IMR-90 (cell line): ENCODE data around the gene KRT80. TPM values are rescaled to one million over a fixed set of nuclear protein-coding genes. Genes with fewer than 3 reads are reported as not detected.

Source experiments
- ATAC-seq: fragments of 200-7000 bp; cut with Tn5 transposase; 2 replicates; pipeline ENCODE4 v1.9.1; 2020; ENCODE audit warnings: low read depth, mild to moderate bottlenecking, moderate library complexity
- BruUV-seq: library from RNA; stranded (reverse); fragments of 400-500 nt; replicated peaks from 2 replicates; lab custom pipeline; 2021; lab: Mats Ljungman, UMichigan
- CTCF ChIA-PET: fragments of 300-600 bp; formaldehyde crosslinking; extraction: SDS; loops from one replicate; lab custom pipeline; 2021; ENCODE audit warnings: antibody characterized with exemption; lab: Yijun Ruan, JAX
- POLR2A ChIA-PET: fragments of 300-600 bp; sonication (Branson Sonifier 250); formaldehyde crosslinking; loops from one replicate; lab custom pipeline; 2022; ENCODE audit warnings: antibody characterized with exemption; ENCODE audit not compliant: unreplicated experiment; lab: Charles Lee
- DNase-seq: peaks from one replicate; pipeline ENCODE4 v3.0.0; 2013
- H2AFZ ChIP-seq: replicated peaks from 2 replicates; pipeline ENCODE3; 2013; ENCODE audit warnings: low read length, mild to moderate bottlenecking; ENCODE audit not compliant: poor library complexity
- H2AK5ac ChIP-seq: 2 replicates; pipeline ENCODE4 v1.6.1; 2013; ENCODE audit warnings: low read depth, low read length, inconsistent platforms
- H2AK9ac ChIP-seq: replicated peaks from 2 replicates; pipeline ENCODE3; 2013; ENCODE audit warnings: mild to moderate bottlenecking, low read depth, low read length, moderate library complexity; ENCODE audit not compliant: poor library complexity
- H2BK120ac ChIP-seq: 2 replicates; pipeline ENCODE4 v1.6.1; 2013; ENCODE audit warnings: low read depth, low read length, inconsistent platforms
- H2BK15ac ChIP-seq: 3 replicates; pipeline ENCODE4 v1.6.1; 2013; ENCODE audit warnings: low read depth, low read length, inconsistent platforms
- H2BK20ac ChIP-seq: 2 replicates; pipeline ENCODE4 v1.6.1; 2013; ENCODE audit warnings: low read depth, mild to moderate bottlenecking, inconsistent platforms, low read length, moderate library complexity
- H2BK5ac ChIP-seq: 2 replicates; pipeline ENCODE4 v1.6.1; 2013; ENCODE audit warnings: mild to moderate bottlenecking, low read depth, low read length, inconsistent platforms; ENCODE audit not compliant: poor library complexity, severe bottlenecking
- H3K14ac ChIP-seq: replicated peaks from 2 replicates; pipeline ENCODE4 v1.6.1; 2013; ENCODE audit warnings: low read depth, low read length, inconsistent platforms
- H3K18ac ChIP-seq: 2 replicates; pipeline ENCODE4 v1.6.1; 2013; ENCODE audit warnings: low read depth, low read length, control low read depth
- H3K23ac ChIP-seq: 2 replicates; pipeline ENCODE4 v1.6.1; 2013; ENCODE audit warnings: low read depth, low read length, inconsistent platforms
- H3K27ac ChIP-seq: 2 replicates; pipeline ENCODE4 v1.5.1; 2013; ENCODE audit warnings: mild to moderate bottlenecking, control low read depth, low read length; ENCODE audit not compliant: insufficient read depth
- H3K27me3 ChIP-seq: 2 replicates; pipeline ENCODE4 v1.6.1; 2013; ENCODE audit warnings: low read length; ENCODE audit not compliant: control insufficient read depth, insufficient read depth
- H3K36me3 ChIP-seq: 2 replicates; pipeline ENCODE4 v1.6.1; 2013; ENCODE audit warnings: low read length, mixed read lengths; ENCODE audit not compliant: control insufficient read depth, insufficient read depth
- H3K4ac ChIP-seq: 2 replicates; pipeline ENCODE4 v1.6.1; 2013; ENCODE audit warnings: low read depth, low read length, inconsistent platforms
- H3K4me1 ChIP-seq: 2 replicates; pipeline ENCODE4 v1.6.1; 2013; ENCODE audit warnings: low read length, mixed read lengths; ENCODE audit not compliant: control insufficient read depth, insufficient read depth
- H3K4me2 ChIP-seq: 2 replicates; pipeline ENCODE4 v1.6.1; 2013; ENCODE audit warnings: low read depth, mild to moderate bottlenecking, control low read depth, low read length, moderate library complexity
- H3K4me3 ChIP-seq: 2 replicates; pipeline ENCODE4 v1.5.1; 2013; ENCODE audit warnings: low read depth, mild to moderate bottlenecking, control low read depth, low read length, moderate library complexity; ENCODE audit not compliant: insufficient read depth
- H3K56ac ChIP-seq: 2 replicates; pipeline ENCODE4 v1.6.1; 2013; ENCODE audit warnings: low read length, inconsistent platforms; ENCODE audit not compliant: insufficient read depth; ENCODE audit errors: extremely low read depth
- H3K79me1 ChIP-seq, 2 experiments: 2 replicates each; pipeline ENCODE4 v1.6.1; 2013; ENCODE audit warnings: low read length in 2 of 2, inconsistent platforms in 1 of 2, low read depth in 1 of 2
- H3K9ac ChIP-seq: 2 replicates; pipeline ENCODE4 v1.6.1; 2013; ENCODE audit warnings: low read depth, low read length, control low read depth
- H3K9me1 ChIP-seq: 2 replicates; pipeline ENCODE4 v1.6.1; 2013; ENCODE audit warnings: low read length, inconsistent platforms; ENCODE audit not compliant: insufficient read depth
- H3K9me3 ChIP-seq: 2 replicates; pipeline ENCODE4 v1.6.1; 2013; ENCODE audit warnings: low read length; ENCODE audit not compliant: control insufficient read depth, insufficient read depth
- H4K20me1 ChIP-seq: 2 replicates; pipeline ENCODE4 v1.6.1; 2013; ENCODE audit warnings: low read length, inconsistent platforms; ENCODE audit not compliant: insufficient read depth
- H4K5ac ChIP-seq: 2 replicates; pipeline ENCODE4 v1.6.1; 2013; ENCODE audit warnings: mild to moderate bottlenecking, low read depth, low read length, control low read depth
- H4K8ac ChIP-seq, 2 experiments: 2 replicates each; pipeline ENCODE4 v1.6.1; 2013; ENCODE audit warnings: low read depth in 2 of 2, low read length in 2 of 2, control low read depth in 1 of 2, inconsistent platforms in 1 of 2
- H4K91ac ChIP-seq: 2 replicates; pipeline ENCODE4 v1.6.1; 2013; ENCODE audit warnings: low read depth, low read length, inconsistent platforms; ENCODE audit not compliant: insufficient read depth
- BHLHE40 ChIP-seq: fragments of 150-350 bp; IDR thresholded peaks from 2 replicates; pipeline ENCODE4 v1.6.1; 2016; ENCODE audit warnings: mild to moderate bottlenecking, low read depth, low read length
- CEBPB ChIP-seq: IDR thresholded peaks from 2 replicates; pipeline ENCODE4 v1.6.1; 2012; ENCODE audit warnings: low read depth, low read length, improper control_type of control experiment
- CHD1 ChIP-seq: IDR thresholded peaks from 2 replicates; pipeline ENCODE4 v1.6.1; 2012; ENCODE audit warnings: low read depth, low read length, improper control_type of control experiment
- FOS ChIP-seq: fragments of 150-350 bp; IDR thresholded peaks from 2 replicates; pipeline ENCODE4 v1.6.1; 2016; ENCODE audit warnings: low read depth, low read length
- MAFK ChIP-seq: IDR thresholded peaks from 2 replicates; pipeline ENCODE4 v1.6.1; 2012; ENCODE audit warnings: low read depth, low read length, improper control_type of control experiment
- MAZ ChIP-seq: IDR thresholded peaks from 2 replicates; pipeline ENCODE4 v1.6.1; 2012; ENCODE audit warnings: low read depth, mild to moderate bottlenecking, low read length, improper control_type of control experiment, moderate library complexity, borderline replicate concordance
- MXI1 ChIP-seq: IDR thresholded peaks from 2 replicates; pipeline ENCODE4 v1.6.1; 2012; ENCODE audit warnings: low read depth, mild to moderate bottlenecking, low read length, moderate library complexity, borderline replicate concordance
- NFE2L2 ChIP-seq: fragments of 150-350 bp; IDR thresholded peaks from 2 replicates; pipeline ENCODE4 v1.6.1; 2016; ENCODE audit warnings: low read depth, mild to moderate bottlenecking, low read length
- POLR2A ChIP-seq: IDR thresholded peaks from 2 replicates; pipeline ENCODE4 v1.6.1; 2012; ENCODE audit warnings: mild to moderate bottlenecking, low read depth, low read length
- RAD21 ChIP-seq: IDR thresholded peaks from 2 replicates; pipeline ENCODE4 v1.6.1; 2012; ENCODE audit warnings: low read length, improper control_type of control experiment
- RCOR1 ChIP-seq: IDR thresholded peaks from 2 replicates; pipeline ENCODE4 v1.6.1; 2012; ENCODE audit warnings: mild to moderate bottlenecking, low read length, improper control_type of control experiment; ENCODE audit not compliant: insufficient replicate concordance
- RFX5 ChIP-seq: IDR thresholded peaks from 2 replicates; pipeline ENCODE4 v1.8.0; 2012; ENCODE audit warnings: low read depth, mild to moderate bottlenecking, low read length, moderate library complexity
- SMC3 ChIP-seq: fragments of 150-350 bp; IDR thresholded peaks from 2 replicates; pipeline ENCODE4 v1.6.1; 2016; ENCODE audit warnings: low read depth, mild to moderate bottlenecking, antibody characterized with exemption, low read length, moderate library complexity
- WGBS, 2 experiments: methylation state at CpG; one replicate each; pipeline versions ENCODE4 v1.1.5 to v1.1.7; 2013; ENCODE audit warnings: missing lambda C conversion rate in 2 of 2; ENCODE audit not compliant: insufficient read length in 1 of 2; ENCODE audit errors: extremely low coverage in 2 of 2; 5-methylcytosine and 5-hydroxymethylcytosine counted together
- dilution Hi-C: fragments of 300-500 bp; cut with HindIII; formaldehyde crosslinking; loops from one replicate; pipeline ENCODE4 v1.14.3; 2018; ENCODE audit warnings: low sequenced_read_pairs; ENCODE audit not compliant: unreplicated experiment
- in situ Hi-C: fragments of 300-500 bp; cut with MboI; formaldehyde crosslinking; loops from 3 replicates; pipeline ENCODE4 v1.14.3; 2019; ENCODE audit warnings: low sequenced_read_pairs, inconsistent platforms, mixed read lengths
- intact Hi-C: fragments of 100-400 bp; cut with micrococcal nuclease; formaldehyde crosslinking; loops from 2 replicates; pipeline ENCODE4 v1.10.0; 2022
- polyA plus RNA-seq, 3 experiments: library from polyadenylated mRNA; depleted of rRNA; stranded (reverse); fragments of >200 nt; gene quantifications; 2 replicates each; pipeline ENCODE4 v1.2.3, GENCODE V29; 2012; ENCODE audit warnings: low replicate concordance in 1 of 3
- total RNA-seq: library from RNA; depleted of rRNA; stranded (reverse); fragments of >200 nt; gene quantifications from 2 replicates; pipeline ENCODE4 v1.2.3, GENCODE V29; 2012
- TF ChIP-seq, protein P1 (sequence below): conservative IDR thresholded peaks from 2 replicates; pipeline ENCODE4 v1.5.1; 2012; ENCODE audit warnings: mild to moderate bottlenecking, low read depth, low read length, improper control_type of control experiment
- TF ChIP-seq, protein P2 (sequence below): fragments of 150-350 bp; IDR thresholded peaks from 2 replicates; pipeline ENCODE4 v1.6.1; 2017; ENCODE audit warnings: mild to moderate bottlenecking, antibody characterized with exemption, low read length, low read depth
- TF ChIP-seq, protein P3 (sequence below): fragments of 150-350 bp; IDR thresholded peaks from 2 replicates; pipeline ENCODE4 v1.6.1; 2016; ENCODE audit warnings: low read depth, mild to moderate bottlenecking, low read length, moderate library complexity, borderline replicate concordance

The KRT80 gene
- total and polyA plus RNA-seq, 2 of the 4 experiments (the other 2 are of a cell fraction), result 0.54 to 3.4 TPM

DNA sequence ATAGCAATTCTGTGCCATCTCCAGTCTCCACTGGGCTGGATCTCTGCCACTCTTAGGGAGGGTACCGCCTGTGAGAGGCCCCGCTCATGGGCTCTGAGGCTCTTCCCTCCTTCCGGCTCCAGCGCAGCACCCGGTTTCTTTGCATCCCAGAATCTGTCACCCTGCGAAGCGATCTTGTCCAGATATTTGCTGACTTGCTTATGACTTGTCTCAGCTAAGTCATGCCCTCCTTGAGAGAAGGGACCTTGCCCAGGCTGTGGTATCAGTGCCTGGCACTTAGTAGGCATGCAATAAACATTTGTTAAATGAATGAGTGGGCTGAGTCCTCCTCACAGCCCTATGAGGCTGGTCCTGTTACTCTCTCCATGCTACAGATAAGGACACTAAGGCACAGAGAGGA, 13.4 kb downstream of the KRT80 start:
- peak overlapping the region; percentile 49; the same call in 1 of the 2 replicates for H2BK20ac ChIP-seq
- peaks cover 21% of the 10 kb centered on the region for H3K9me1 ChIP-seq
- ATAC-seq (no peak), DNase-seq (no peak)
- 0 out of 2 replicates have a peak overlapping the region, but pooled peaks have one; percentile 52 for H3K14ac ChIP-seq
- no peaks in the 10 kb centered on the region for H3K36me3 ChIP-seq
- no peak overlapping the region for H3K27ac ChIP-seq
- POLR2A ChIA-PET, result no interaction called here
- peaks cover 0 to 22% of the 10 kb centered on the region in 2 experiments; a peak in 2 of 4 replicates for H3K79me1 ChIP-seq
- no peak overlapping the region for H2AK5ac ChIP-seq
- no peaks in the 10 kb centered on the region for H3K9me3 ChIP-seq
- H2BK120ac ChIP-seq, result peak overlapping the region; percentile 33; the same call in 1 of the 2 replicates
- no peak overlapping the region for H3K18ac ChIP-seq
- H3K4ac ChIP-seq, result 0 out of 2 replicates have a peak overlapping the region, but pooled peaks have one; percentile 55
- dilution Hi-C loops, result no loop called here
- H3K23ac ChIP-seq, result no peak overlapping the region
- peak overlapping the region; percentile 62; the same call in 1 of the 2 replicates for H4K91ac ChIP-seq
- H2AK9ac ChIP-seq, result no peak overlapping the region
- H3K27me3 ChIP-seq, result no peaks in the 10 kb centered on the region
- H3K56ac ChIP-seq, result no peak overlapping the region
- no peak overlapping the region for H2AFZ ChIP-seq
- no peak overlapping the region for H3K4me3 ChIP-seq
- no TSS peak for BruUV-seq
- no peak for TF ChIP-seq RFX5
- no peak for TF ChIP-seq MAFK
- no peak for TF ChIP-seq RAD21
- TF ChIP-seq, protein P1, sequence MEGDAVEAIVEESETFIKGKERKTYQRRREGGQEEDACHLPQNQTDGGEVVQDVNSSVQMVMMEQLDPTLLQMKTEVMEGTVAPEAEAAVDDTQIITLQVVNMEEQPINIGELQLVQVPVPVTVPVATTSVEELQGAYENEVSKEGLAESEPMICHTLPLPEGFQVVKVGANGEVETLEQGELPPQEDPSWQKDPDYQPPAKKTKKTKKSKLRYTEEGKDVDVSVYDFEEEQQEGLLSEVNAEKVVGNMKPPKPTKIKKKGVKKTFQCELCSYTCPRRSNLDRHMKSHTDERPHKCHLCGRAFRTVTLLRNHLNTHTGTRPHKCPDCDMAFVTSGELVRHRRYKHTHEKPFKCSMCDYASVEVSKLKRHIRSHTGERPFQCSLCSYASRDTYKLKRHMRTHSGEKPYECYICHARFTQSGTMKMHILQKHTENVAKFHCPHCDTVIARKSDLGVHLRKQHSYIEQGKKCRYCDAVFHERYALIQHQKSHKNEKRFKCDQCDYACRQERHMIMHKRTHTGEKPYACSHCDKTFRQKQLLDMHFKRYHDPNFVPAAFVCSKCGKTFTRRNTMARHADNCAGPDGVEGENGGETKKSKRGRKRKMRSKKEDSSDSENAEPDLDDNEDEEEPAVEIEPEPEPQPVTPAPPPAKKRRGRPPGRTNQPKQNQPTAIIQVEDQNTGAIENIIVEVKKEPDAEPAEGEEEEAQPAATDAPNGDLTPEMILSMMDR, result no peak
- no peak for TF ChIP-seq MAZ
- TF ChIP-seq, protein P2, sequence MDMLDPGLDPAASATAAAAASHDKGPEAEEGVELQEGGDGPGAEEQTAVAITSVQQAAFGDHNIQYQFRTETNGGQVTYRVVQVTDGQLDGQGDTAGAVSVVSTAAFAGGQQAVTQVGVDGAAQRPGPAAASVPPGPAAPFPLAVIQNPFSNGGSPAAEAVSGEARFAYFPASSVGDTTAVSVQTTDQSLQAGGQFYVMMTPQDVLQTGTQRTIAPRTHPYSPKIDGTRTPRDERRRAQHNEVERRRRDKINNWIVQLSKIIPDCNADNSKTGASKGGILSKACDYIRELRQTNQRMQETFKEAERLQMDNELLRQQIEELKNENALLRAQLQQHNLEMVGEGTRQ, result no peak
- TF ChIP-seq BHLHE40, result no peak
- no peak for TF ChIP-seq FOS
- no peak for TF ChIP-seq RCOR1
- no peak for TF ChIP-seq CHD1
- no peak for TF ChIP-seq CEBPB
- no peak for TF ChIP-seq SMC3
- no peak for TF ChIP-seq POLR2A
- no peak for TF ChIP-seq MXI1
- TF ChIP-seq, protein P3, sequence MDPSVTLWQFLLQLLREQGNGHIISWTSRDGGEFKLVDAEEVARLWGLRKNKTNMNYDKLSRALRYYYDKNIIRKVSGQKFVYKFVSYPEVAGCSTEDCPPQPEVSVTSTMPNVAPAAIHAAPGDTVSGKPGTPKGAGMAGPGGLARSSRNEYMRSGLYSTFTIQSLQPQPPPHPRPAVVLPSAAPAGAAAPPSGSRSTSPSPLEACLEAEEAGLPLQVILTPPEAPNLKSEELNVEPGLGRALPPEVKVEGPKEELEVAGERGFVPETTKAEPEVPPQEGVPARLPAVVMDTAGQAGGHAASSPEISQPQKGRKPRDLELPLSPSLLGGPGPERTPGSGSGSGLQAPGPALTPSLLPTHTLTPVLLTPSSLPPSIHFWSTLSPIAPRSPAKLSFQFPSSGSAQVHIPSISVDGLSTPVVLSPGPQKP, result no peak
- no peak for TF ChIP-seq NFE2L2
- in situ Hi-C loops, result no loop called here
- no peak overlapping the region; a peak in 1 of 4 replicates for H4K8ac ChIP-seq
- no peaks in the 10 kb centered on the region for H4K20me1 ChIP-seq
- CTCF ChIA-PET, result no interaction called here
- 72% methylated on average over 6 of the region's 7 CpGs; no CpG with 5 or more reads in 1 of the 2 experiments for WGBS, 2 experiments
- intact Hi-C loops, result no loop called here
- H2BK5ac ChIP-seq, result no peak overlapping the region
- H3K4me1 ChIP-seq, result peaks cover 38% of the 10 kb centered on the region
- H2BK15ac ChIP-seq, result 0 out of 3 replicates have a peak overlapping the region, but pooled peaks have one; percentile 41
- H3K9ac ChIP-seq, result no peak overlapping the region
- no peak overlapping the region for H4K5ac ChIP-seq
- H3K4me2 ChIP-seq, result no peak overlapping the region
